GM23338 (cell line): ENCODE measurements around the gene PRKD1.

Source experiments
- CREB1 ChIP-seq: fragments of 250-450 bp; sonication (Bioruptor Pico); IDR thresholded peaks from 2 replicates; pipeline ENCODE4 v1.5.0; 2020; ENCODE audit warnings: low read depth, mild to moderate bottlenecking, moderate library complexity
- EZH2 ChIP-seq: fragments of 200-600 bp; sonication (generic); IDR thresholded peaks from one replicate; pipeline ENCODE4 v1.8.0; 2017; ENCODE audit warnings: antibody characterized with exemption, mild to moderate bottlenecking, low read depth; ENCODE audit not compliant: unreplicated experiment
- EZH2phosphoT487 ChIP-seq: fragments of 200-600 bp; sonication (generic); IDR thresholded peaks from one replicate; pipeline ENCODE4 v1.8.1; 2018; ENCODE audit warnings: antibody characterized with exemption; ENCODE audit not compliant: unreplicated experiment
- JUNB ChIP-seq: IDR thresholded peaks from one replicate; pipeline ENCODE4 v1.6.1; 2016; ENCODE audit warnings: antibody characterized with exemption; ENCODE audit not compliant: unreplicated experiment
- NANOG ChIP-seq: IDR thresholded peaks from 2 replicates; pipeline ENCODE4 v1.6.1; 2016; ENCODE audit warnings: antibody characterized with exemption, borderline replicate concordance
- POLR2AphosphoS5 ChIP-seq: IDR thresholded peaks from 2 replicates; pipeline ENCODE4 v1.6.1; 2016; ENCODE audit warnings: antibody characterized with exemption, low read depth
- STAT1 ChIP-seq: IDR thresholded peaks from one replicate; pipeline ENCODE4 v1.6.1; 2016; ENCODE audit warnings: antibody characterized with exemption; ENCODE audit not compliant: unreplicated experiment
- ZNF331 ChIP-seq: fragments of 250-450 bp; sonication (Bioruptor Pico); IDR thresholded peaks from 2 replicates; pipeline ENCODE4 v1.5.0; 2020; ENCODE audit warnings: low read depth, mild to moderate bottlenecking, moderate library complexity
- ZNF462 ChIP-seq: fragments of 250-450 bp; sonication (Bioruptor Pico); IDR thresholded peaks from 2 replicates; pipeline ENCODE4 v1.5.0; 2020; ENCODE audit warnings: mild to moderate bottlenecking, moderate library complexity
- TF ChIP-seq, protein P1 (sequence below), 2 experiments: fragments of 200-600 bp in 1 of 2; sonication (generic) in 1 of 2; conservative IDR thresholded peaks; 2 replicates each; pipeline versions ENCODE4 v1.5.1 to v1.6.1; 2016 to 2017; ENCODE audit warnings: antibody characterized with exemption in 2 of 2, low read depth in 2 of 2, mild to moderate bottlenecking in 2 of 2, moderate library complexity in 1 of 2
- TF ChIP-seq, protein P2 (sequence below): IDR thresholded peaks from one replicate; pipeline ENCODE4 v1.6.1; 2018; ENCODE audit warnings: antibody characterized with exemption; ENCODE audit not compliant: unreplicated experiment
- TF ChIP-seq, protein P3 (sequence below): IDR thresholded peaks from 2 replicates; pipeline ENCODE4 v1.6.1; 2016; ENCODE audit warnings: antibody characterized with exemption

DNA sequence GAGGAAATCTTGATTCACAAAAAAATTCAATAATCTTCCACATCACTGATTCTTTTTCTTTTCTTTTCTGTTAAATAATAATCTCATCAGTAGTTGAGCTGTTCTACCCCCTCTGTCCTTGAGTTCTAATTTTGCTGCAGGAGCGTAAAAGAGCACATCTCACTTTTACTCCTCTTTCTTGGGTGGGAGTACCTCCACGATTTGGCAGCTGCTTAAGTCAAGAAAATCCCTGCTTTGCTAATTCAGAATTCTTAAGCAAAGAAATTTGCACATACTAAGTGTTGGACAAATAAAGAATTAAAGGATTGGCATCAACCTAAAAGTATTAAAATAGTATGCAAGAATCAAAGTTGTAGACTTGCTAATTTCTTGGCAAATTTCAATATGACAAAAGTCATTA lies 128.8 kb downstream of the PRKD1 start:
- TF ChIP-seq, protein P1, sequence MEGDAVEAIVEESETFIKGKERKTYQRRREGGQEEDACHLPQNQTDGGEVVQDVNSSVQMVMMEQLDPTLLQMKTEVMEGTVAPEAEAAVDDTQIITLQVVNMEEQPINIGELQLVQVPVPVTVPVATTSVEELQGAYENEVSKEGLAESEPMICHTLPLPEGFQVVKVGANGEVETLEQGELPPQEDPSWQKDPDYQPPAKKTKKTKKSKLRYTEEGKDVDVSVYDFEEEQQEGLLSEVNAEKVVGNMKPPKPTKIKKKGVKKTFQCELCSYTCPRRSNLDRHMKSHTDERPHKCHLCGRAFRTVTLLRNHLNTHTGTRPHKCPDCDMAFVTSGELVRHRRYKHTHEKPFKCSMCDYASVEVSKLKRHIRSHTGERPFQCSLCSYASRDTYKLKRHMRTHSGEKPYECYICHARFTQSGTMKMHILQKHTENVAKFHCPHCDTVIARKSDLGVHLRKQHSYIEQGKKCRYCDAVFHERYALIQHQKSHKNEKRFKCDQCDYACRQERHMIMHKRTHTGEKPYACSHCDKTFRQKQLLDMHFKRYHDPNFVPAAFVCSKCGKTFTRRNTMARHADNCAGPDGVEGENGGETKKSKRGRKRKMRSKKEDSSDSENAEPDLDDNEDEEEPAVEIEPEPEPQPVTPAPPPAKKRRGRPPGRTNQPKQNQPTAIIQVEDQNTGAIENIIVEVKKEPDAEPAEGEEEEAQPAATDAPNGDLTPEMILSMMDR (conservative IDR thresholded peaks at IDR 0.05; ENCODE audit: low read depth in 2 of 2), result no peak
- TF ChIP-seq CREB1 (CRISPR knock-in tag) (no peak), JUNB (no peak), EZH2 (no peak), POLR2AphosphoS5 (no peak), EZH2phosphoT487 (no peak), NANOG (no peak), ZNF331 (CRISPR knock-in tag) (no peak), ZNF462 (CRISPR knock-in tag) (no peak), STAT1 (no peak)
- TF ChIP-seq, protein P2, sequence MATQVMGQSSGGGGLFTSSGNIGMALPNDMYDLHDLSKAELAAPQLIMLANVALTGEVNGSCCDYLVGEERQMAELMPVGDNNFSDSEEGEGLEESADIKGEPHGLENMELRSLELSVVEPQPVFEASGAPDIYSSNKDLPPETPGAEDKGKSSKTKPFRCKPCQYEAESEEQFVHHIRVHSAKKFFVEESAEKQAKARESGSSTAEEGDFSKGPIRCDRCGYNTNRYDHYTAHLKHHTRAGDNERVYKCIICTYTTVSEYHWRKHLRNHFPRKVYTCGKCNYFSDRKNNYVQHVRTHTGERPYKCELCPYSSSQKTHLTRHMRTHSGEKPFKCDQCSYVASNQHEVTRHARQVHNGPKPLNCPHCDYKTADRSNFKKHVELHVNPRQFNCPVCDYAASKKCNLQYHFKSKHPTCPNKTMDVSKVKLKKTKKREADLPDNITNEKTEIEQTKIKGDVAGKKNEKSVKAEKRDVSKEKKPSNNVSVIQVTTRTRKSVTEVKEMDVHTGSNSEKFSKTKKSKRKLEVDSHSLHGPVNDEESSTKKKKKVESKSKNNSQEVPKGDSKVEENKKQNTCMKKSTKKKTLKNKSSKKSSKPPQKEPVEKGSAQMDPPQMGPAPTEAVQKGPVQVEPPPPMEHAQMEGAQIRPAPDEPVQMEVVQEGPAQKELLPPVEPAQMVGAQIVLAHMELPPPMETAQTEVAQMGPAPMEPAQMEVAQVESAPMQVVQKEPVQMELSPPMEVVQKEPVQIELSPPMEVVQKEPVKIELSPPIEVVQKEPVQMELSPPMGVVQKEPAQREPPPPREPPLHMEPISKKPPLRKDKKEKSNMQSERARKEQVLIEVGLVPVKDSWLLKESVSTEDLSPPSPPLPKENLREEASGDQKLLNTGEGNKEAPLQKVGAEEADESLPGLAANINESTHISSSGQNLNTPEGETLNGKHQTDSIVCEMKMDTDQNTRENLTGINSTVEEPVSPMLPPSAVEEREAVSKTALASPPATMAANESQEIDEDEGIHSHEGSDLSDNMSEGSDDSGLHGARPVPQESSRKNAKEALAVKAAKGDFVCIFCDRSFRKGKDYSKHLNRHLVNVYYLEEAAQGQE, result no peak
- TF ChIP-seq, protein P3, sequence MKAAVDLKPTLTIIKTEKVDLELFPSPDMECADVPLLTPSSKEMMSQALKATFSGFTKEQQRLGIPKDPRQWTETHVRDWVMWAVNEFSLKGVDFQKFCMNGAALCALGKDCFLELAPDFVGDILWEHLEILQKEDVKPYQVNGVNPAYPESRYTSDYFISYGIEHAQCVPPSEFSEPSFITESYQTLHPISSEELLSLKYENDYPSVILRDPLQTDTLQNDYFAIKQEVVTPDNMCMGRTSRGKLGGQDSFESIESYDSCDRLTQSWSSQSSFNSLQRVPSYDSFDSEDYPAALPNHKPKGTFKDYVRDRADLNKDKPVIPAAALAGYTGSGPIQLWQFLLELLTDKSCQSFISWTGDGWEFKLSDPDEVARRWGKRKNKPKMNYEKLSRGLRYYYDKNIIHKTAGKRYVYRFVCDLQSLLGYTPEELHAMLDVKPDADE, result no peak
